GM12872 (cell line): ENCODE measurements around the gene NDOR1.

Experiments
- TF ChIP-seq, protein P1 (sequence below): IDR thresholded peaks from 3 replicates; pipeline ENCODE4 v1.5.1; 2011; ENCODE audit warnings: low read depth, mild to moderate bottlenecking, low read length, moderate library complexity; ENCODE audit not compliant: insufficient read depth

Gene NDOR1

GRCh38 chr9:137192859-137193258 lies 12.6 kb upstream of the NDOR1 start:
- TF ChIP-seq, protein P1, sequence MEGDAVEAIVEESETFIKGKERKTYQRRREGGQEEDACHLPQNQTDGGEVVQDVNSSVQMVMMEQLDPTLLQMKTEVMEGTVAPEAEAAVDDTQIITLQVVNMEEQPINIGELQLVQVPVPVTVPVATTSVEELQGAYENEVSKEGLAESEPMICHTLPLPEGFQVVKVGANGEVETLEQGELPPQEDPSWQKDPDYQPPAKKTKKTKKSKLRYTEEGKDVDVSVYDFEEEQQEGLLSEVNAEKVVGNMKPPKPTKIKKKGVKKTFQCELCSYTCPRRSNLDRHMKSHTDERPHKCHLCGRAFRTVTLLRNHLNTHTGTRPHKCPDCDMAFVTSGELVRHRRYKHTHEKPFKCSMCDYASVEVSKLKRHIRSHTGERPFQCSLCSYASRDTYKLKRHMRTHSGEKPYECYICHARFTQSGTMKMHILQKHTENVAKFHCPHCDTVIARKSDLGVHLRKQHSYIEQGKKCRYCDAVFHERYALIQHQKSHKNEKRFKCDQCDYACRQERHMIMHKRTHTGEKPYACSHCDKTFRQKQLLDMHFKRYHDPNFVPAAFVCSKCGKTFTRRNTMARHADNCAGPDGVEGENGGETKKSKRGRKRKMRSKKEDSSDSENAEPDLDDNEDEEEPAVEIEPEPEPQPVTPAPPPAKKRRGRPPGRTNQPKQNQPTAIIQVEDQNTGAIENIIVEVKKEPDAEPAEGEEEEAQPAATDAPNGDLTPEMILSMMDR = no peak

GRCh38 chr9:137193771-137194170 lies 11.7 kb upstream of the NDOR1 start:
- TF ChIP-seq, protein P1 = no peak

DNA sequence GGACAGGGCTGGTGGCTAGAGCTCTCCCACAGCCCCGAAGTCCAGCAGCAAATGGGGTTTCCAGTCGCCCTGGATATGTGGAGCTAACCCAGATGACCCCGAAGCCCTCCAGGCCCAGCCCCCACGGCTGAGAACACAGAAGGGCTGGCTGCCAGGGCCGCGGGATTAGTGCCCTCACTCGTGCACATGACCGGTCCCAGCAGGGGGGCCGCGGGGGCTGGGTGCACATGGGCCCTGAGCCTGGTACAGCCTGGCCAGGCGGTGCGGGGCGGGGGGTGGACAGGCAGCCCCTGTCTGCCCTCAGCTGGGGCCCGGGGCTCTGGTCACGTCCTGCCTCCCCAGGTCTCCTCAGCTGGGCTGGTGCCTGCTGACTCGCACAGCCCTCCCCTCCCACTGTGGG lies 11.1 kb upstream of the NDOR1 start:
- TF ChIP-seq, protein P1 = no peak

GRCh38 chr9:137194909-137195308 lies 10.6 kb upstream of the NDOR1 start:
- TF ChIP-seq, protein P1 = no peak

- TF ChIP-seq, protein P1 = no peak
These were observed 9.8 kb upstream of the NDOR1 start for GRCh38 chr9:137195525-137196220.

GRCh38 chr9:137198051-137198901 lies 7.2 kb upstream of the NDOR1 start:
- TF ChIP-seq, protein P1 = no peak

GRCh38 chr9:137198902-137199283 lies 6.6 kb upstream of the NDOR1 start:
- TF ChIP-seq, protein P1 = no peak
